NCI-H1930 (cell line): Measurements from ENCODE around the gene SPPL2C.

Source experiments
- DNase-seq, 2 experiments: peaks; one replicate each; lab custom pipeline; 2025; lab: John Stamatoyannopoulos, UW

The SPPL2C gene

GRCh38 chr17:45883063-45883462 is 38.4 kb downstream of the SPPL2C start:
- DNase-seq: no peak

- no peak for DNase-seq
Measured at GRCh38 chr17:45886852-45887251, 42.2 kb downstream of the SPPL2C start.

GRCh38 chr17:45888392-45888791 is 43.7 kb downstream of the SPPL2C start:
- no peak for DNase-seq

- no peak for DNase-seq
Measured at GRCh38 chr17:45889579-45889978, 44.9 kb downstream of the SPPL2C start.

GRCh38 chr17:45893725-45894021 is 49.0 kb downstream of the SPPL2C start:
- DNase-seq: no peak

GRCh38 chr17:45894022-45894784 is 49.5 kb downstream of the SPPL2C start, which contains the start of gene MAPT:
MAPT (plus strand) TSS chr17:45894554; CDS start chr17:45962338, 67,784 bp downstream.
- DNase-seq: peak; percentile 86 to 94

- peak; percentile 65 to 78 for DNase-seq
Measured at GRCh38 chr17:45895304-45895968, 50.8 kb downstream of the SPPL2C start.

GRCh38 chr17:45895969-45896785 is 51.5 kb downstream of the SPPL2C start:
- DNase-seq: no peak
